Measurements from ENCODE around the gene CCER1. TPM values are rescaled to one million over a fixed set of nuclear protein-coding genes. Genes with fewer than 3 reads are reported as not detected.
A peak's percentile ranks its signal among the peaks of the same experiment; 100 is the strongest.

The CCER1 gene
- total RNA-seq, 1 experiment from 2014 or later = not detected

DNA sequence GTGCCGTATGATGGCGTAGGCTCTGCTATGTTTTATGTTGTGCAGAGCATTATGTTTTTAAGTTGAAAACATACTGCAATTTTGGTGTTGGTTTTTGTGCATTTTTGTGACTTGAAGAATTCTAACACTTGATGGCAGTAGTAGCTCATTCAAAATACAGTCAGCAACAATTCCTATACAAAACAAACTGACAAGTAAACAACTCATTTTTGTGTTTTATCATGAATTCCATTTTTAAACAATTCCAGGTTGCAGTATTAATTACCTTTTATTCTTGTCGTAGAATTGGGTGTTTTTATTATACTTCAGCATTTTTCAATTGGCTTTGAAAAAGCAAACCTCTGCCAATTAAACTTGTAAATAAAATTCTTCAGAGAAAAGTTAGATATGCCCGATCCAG lies 4.1 kb upstream of the CCER1 start:
- Mint-ChIP-seq H3K36me3 (ENCODE audit: insufficient read depth, unreplicated experiment) (no peaks in the 10 kb centered on the region), H3K4me1 (ENCODE audit: insufficient read depth, unreplicated experiment) (no peaks in the 10 kb centered on the region), H3K27ac (ENCODE audit: low read depth, unreplicated experiment) (no peak overlapping the region), H3K27me3 (ENCODE audit: insufficient read depth, unreplicated experiment) (no peaks in the 10 kb centered on the region), H3K9me3 (ENCODE audit: unreplicated experiment) (no peaks in the 10 kb centered on the region), H3K4me3 (ENCODE audit: unreplicated experiment) (no peak overlapping the region)
- no TSS peak for BruUV-seq (replicated peaks)
- CTCF ChIA-PET = interaction anchor here (0.6 to 3.0 kb wide), 8 partner anchors 8 to 372 kb away, joined by 3 to 21 read pairs (median 3); no protein-coding TSS in a partner anchor
- peak; percentile 20 for TF ChIP-seq CTCF (IDR thresholded peaks at IDR 0.05; ENCODE audit: unreplicated experiment)
- intact Hi-C loops (cut with micrococcal nuclease) = loop anchor here (1.0 kb wide), 1 partner anchor 150 kb away; no protein-coding TSS in a partner anchor
- no peak for DNase-seq (ENCODE audit: unreplicated experiment)
- POLR2A ChIA-PET = interaction anchor here (1.2 to 1.3 kb wide), 2 partner anchors 14 to 27 kb away, joined by 3 read pairs; no protein-coding TSS in a partner anchor

- Mint-ChIP-seq H3K27ac (ENCODE audit: low read depth, unreplicated experiment) (no peak overlapping the region), H3K36me3 (ENCODE audit: insufficient read depth, unreplicated experiment) (no peaks in the 10 kb centered on the region), H3K27me3 (ENCODE audit: insufficient read depth, unreplicated experiment) (no peaks in the 10 kb centered on the region), H3K4me1 (ENCODE audit: insufficient read depth, unreplicated experiment) (no peaks in the 10 kb centered on the region), H3K9me3 (ENCODE audit: unreplicated experiment) (no peaks in the 10 kb centered on the region), H3K4me3 (ENCODE audit: unreplicated experiment) (no peak overlapping the region)
- ChIA-PET POLR2A (interaction anchor here (0.6 to 1.2 kb wide), 2 partner anchors 28 to 1459 kb away, joined by 3 read pairs; no protein-coding TSS in a partner anchor), CTCF (interaction anchor here (0.8 to 3.0 kb wide), 4 partner anchors 9 to 151 kb away, joined by 3 to 21 read pairs (median 8); no protein-coding TSS in a partner anchor)
- BruUV-seq (replicated peaks) = no TSS peak
- DNase-seq (ENCODE audit: unreplicated experiment) = no peak
- intact Hi-C loops (cut with micrococcal nuclease) = no loop called here
- TF ChIP-seq CTCF (IDR thresholded peaks at IDR 0.05; ENCODE audit: unreplicated experiment) = no peak
Observed at GRCh38 chr12:90958347-90958746, 3.4 kb upstream of the CCER1 start.

DNA sequence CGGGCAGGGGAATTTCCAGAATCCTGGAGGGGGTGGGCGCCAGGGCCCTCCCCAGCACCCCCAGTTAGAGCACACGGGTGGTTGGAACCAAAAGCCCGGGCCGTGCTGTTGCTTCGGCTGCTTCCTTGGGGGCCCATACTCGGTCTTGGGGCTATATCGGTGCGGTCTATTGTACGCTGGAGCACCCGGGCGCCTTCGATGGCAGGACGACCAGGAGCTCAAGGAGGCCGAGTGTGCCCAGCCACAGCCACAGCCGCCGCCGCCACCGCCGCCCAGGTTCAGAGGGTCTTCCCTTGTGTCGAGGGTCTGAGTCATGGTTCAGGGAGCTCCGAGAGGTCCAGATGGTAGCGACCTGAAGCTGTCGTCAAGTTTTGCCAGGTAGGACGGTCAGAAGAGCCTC lies 548 bp downstream of the CCER1 start:
- intact Hi-C loops (cut with micrococcal nuclease) = no loop called here
- DNase-seq (ENCODE audit: unreplicated experiment) = no peak
- Mint-ChIP-seq H3K36me3 (ENCODE audit: insufficient read depth, unreplicated experiment) (no peaks in the 10 kb centered on the region), H3K27ac (ENCODE audit: low read depth, unreplicated experiment) (no peak overlapping the region), H3K4me1 (ENCODE audit: insufficient read depth, unreplicated experiment) (no peaks in the 10 kb centered on the region), H3K27me3 (ENCODE audit: insufficient read depth, unreplicated experiment) (no peaks in the 10 kb centered on the region), H3K4me3 (ENCODE audit: unreplicated experiment) (no peak overlapping the region), H3K9me3 (ENCODE audit: unreplicated experiment) (no peaks in the 10 kb centered on the region)
- ChIA-PET POLR2A (no interaction called here), CTCF (no interaction called here)
- TF ChIP-seq CTCF (IDR thresholded peaks at IDR 0.05; ENCODE audit: unreplicated experiment) = no peak
- no TSS peak for BruUV-seq (replicated peaks)

DNA sequence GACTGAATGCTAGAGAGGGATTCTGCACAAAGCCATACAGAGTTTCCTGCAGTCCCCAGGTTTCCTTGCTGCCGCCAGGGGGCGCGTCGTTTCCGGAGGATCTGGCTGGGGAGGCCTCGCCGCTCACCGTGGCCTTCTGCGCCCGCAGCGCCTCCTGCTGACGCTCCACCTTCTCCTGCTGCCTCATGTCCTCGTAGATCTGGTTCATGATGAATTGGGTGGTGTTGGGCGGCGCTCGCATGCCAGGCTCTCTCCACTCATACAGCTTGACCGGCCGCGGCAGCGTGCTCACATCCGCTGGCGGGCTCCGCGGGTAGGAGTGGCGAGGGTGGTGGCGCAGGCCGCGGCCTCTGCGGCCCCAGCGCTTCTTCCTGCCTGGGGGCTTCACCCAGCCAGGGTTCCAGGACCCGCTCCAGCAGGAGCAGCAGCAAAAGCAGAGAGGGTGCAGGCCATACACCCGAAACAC lies 987 bp downstream of the CCER1 start:
- CTCF ChIA-PET = no interaction called here
- no TSS peak for BruUV-seq (replicated peaks)
- TF ChIP-seq CTCF (IDR thresholded peaks at IDR 0.05; ENCODE audit: unreplicated experiment) = peak; percentile 8

More for the DNA sequence above, 987 bp downstream of the CCER1 start:
- intact Hi-C loops (cut with micrococcal nuclease) = no loop called here
- H3K27ac Mint-ChIP-seq (ENCODE audit: low read depth, unreplicated experiment) = no peak overlapping the region
- no peaks in the 10 kb centered on the region for H3K36me3 Mint-ChIP-seq (ENCODE audit: insufficient read depth, unreplicated experiment)
- no peaks in the 10 kb centered on the region for H3K4me1 Mint-ChIP-seq (ENCODE audit: insufficient read depth, unreplicated experiment)
- POLR2A ChIA-PET = no interaction called here
- no peaks in the 10 kb centered on the region for H3K9me3 Mint-ChIP-seq (ENCODE audit: unreplicated experiment)
- DNase-seq (ENCODE audit: unreplicated experiment) = no peak
- H3K27me3 Mint-ChIP-seq (ENCODE audit: insufficient read depth, unreplicated experiment) = no peaks in the 10 kb centered on the region
- H3K4me3 Mint-ChIP-seq (ENCODE audit: unreplicated experiment) = no peak overlapping the region
